HG03575 (cell line): ENCODE results near the gene LGR4.

ENCODE experiments used
- ATAC-seq: cut with Tn5 transposase; IDR thresholded peaks from one replicate; pipeline ENCODE4 v1.9.1; 2021; ENCODE audit not compliant: unreplicated experiment, insufficient number of reproducible peaks, low FRiP score; ENCODE audit errors: extremely low read depth

Gene LGR4

DNA sequence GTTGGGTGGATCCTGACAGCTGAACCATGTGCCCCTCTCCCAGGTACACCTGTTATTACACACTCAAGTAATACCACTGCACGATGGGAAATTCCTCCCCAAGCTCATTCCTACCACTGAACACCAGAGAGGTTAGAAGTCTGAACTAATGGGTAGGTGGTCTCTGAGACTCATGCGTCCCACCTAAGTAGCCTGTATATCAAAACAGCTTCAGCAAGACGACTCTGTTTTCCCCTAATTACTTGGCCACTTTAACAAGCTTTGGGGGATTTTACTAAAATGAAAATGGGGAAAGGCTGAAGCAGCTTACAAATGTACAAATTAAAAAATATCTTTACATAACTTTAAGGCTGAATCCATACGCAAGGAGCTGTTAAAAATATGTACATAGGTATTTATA lies 29.4 kb downstream of the LGR4 start:
- ATAC-seq: no peak

- ATAC-seq: no peak
These were observed 32.5 kb downstream of the LGR4 start for GRCh38 chr11:27440090-27440489.

GRCh38 chr11:27438595-27438981 lies 34.0 kb downstream of the LGR4 start:
- ATAC-seq: no peak

GRCh38 chr11:27437829-27438594 lies 34.6 kb downstream of the LGR4 start:
- ATAC-seq: no peak

- ATAC-seq: no peak
These were observed 35.7 kb downstream of the LGR4 start for GRCh38 chr11:27436916-27437315.

DNA sequence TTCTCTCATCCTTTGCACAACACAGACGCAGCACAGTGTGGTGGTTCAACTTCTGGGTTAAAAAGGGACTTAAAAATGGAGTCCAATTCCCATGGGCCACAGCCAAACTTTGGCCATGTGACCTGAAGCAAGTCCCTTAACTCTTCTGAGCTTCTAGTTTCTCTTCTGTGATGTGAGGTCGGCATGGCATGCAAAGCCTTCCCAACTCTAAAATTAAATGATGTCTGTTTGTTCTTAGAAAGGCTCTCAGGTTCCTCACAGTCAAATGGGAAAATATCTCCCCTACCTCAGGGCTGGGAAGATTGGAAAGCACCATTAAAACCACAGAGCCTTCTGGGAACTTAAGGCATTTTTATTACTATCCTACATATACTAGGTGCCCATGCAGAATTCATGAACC lies 38.8 kb downstream of the LGR4 start:
- ATAC-seq: no peak

GRCh38 chr11:27431808-27432207 lies 40.8 kb downstream of the LGR4 start:
- ATAC-seq: no peak

- ATAC-seq: no peak
These were observed 42.7 kb downstream of the LGR4 start for GRCh38 chr11:27429761-27430393.

DNA sequence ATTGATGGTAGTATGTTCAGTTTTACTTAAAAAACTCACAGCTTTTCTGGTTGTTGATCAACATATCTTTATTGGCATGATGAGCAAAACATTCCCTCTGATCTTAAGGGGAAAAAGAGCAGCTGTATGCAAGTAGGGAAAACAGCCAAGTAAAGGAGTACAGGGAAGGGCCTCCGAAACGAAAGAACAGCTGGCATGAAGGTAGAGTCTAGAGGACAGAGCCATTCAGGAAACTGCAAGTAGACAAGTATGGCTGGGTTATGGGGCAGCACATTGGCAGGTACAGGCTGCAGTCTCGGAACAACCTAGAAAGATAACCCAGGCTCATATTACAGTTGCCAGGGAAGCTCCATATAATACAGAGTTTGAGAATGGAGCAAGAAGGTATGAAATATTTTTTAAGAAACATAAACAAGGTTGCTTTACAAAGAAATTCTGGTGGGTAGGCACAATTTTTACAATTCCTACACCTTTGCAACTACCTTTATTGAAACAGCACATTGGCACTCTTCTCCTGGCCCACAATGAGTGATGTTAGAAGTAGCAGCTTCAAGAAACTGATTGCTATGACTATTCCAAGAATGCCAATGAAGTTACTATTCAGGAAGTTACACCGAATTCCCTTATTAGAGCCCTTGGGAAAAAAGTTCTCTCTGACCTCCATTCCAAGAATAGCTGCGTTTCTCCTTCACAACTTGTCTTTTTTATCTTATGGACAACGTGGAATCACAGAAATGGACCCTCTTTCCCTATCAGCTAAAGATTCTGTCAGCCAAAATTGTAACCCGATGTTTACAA lies 45.2 kb downstream of the LGR4 start:
- ATAC-seq: no peak

DNA sequence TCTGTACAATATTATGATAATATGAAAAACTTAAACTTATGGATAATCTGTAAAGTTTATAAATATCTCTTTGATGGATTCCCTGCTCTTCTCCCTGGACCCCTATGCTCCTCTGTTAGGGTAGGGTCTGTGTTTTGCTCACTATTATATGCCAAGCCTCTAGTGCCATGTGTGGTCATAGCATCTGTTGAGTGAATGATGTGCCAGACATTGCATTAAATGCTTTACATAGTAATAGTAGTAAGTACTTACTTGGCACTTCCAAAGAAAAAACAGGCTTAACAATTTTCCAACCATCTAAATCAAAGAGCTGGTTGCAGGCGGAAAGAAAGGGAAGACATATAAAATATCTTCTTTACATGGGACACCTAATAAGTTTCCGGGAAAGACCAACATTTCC lies 46.8 kb downstream of the LGR4 start:
- no peak for ATAC-seq

GRCh38 chr11:27423125-27423524 lies 49.5 kb downstream of the LGR4 start:
- no peak for ATAC-seq

DNA sequence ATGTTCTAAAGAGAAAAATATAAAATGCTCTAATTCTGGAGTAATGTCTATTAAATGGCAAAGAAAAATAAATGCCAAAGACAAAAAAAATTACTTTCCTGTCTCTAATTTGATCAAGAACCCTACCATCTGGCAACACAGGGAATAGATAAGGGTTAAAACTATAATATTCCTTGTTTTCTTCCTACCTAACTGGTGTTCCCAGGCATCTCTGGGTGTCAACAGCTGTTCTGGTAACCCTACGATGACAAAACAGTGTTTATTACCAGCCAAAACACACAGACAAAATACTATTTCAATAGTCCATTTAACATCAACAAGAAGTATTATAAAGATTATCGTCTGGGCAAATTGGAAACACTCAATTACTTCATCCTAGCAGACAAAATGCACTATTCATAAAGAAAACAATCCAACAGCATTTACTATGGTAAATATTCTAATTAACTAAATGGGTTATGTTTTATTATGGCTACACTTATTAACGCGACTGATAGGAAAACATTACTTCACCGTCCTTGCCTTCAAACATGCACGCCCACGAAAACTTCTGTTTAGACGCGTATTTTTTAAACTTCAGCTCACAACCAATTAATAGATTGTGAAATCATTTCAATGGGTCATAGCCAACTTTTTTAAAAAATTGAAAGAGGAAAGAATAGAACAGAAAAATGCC lies 50.6 kb downstream of the LGR4 start:
- no peak for ATAC-seq

GRCh38 chr11:27420722-27421572 lies 51.6 kb downstream of the LGR4 start:
- ATAC-seq: no peak

GRCh38 chr11:27420217-27420616 lies 52.4 kb downstream of the LGR4 start:
- no peak for ATAC-seq

- no peak for ATAC-seq
These were observed 54.2 kb downstream of the LGR4 start for GRCh38 chr11:27418356-27418755.

DNA sequence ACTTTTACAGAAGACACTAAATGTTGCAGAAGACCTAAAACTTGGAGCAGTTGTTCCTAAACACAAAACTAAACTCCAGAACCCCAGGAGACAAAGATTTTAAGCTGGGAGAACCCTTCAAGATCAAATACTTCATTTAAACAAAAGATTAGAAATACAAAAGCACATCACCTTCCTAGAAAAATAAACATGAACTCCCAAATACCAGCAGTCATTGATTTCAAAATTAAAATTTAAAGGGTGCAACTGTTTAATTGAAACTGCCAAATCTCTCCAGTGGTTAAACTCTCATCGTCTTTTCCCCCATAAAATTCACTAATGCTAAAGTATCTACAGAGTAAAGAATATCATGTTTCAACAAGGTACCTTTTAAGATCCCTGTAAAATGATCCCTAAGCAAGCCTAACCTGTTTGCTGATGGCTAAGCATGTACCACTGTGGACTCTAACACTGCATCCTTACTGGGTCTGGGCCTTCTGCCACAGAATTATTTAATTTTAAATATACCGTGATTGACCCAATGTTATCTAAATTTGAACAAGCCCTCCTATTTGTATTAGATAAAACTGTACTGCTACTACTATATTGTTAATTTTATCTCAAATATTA lies 55.9 kb downstream of the LGR4 start:
- ATAC-seq: no peak

GRCh38 chr11:27414644-27415043 lies 57.9 kb downstream of the LGR4 start:
- ATAC-seq: no peak

DNA sequence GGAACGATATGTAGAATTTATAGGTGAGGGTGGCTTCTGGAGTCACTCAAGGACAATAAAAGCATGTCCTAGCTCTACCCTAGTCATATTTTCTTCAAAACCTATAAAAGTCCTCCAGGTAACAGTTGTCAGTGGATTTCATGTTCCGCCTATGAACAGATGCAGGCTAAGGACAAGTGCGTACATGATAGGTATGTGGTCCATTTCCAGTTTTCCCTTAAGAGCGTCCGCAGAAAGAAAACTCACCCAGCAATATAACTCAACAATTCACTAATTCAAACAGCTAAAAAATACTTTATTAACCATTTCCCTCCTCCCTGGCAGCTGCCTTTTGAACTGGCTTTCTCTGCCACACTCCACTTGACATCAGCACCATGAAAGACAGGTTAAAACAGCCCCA lies 59.4 kb downstream of the LGR4 start:
- ATAC-seq: no peak
